Stimulated activated CD8-positive, alpha-beta memory T cell treated with anti-CD3 and anti-CD28 coated beads, Interleukin-15, amount 100 ng/mL, for 4 hours (primary cell): ENCODE results near the gene ERC2.

Experiments used
- DNase-seq, 2 donors: peaks; one replicate each; pipeline ENCODE4 v3.0.0-alpha.2; 2020; ENCODE audit warnings: low read depth in 2 of 2

The ERC2 gene

DNA sequence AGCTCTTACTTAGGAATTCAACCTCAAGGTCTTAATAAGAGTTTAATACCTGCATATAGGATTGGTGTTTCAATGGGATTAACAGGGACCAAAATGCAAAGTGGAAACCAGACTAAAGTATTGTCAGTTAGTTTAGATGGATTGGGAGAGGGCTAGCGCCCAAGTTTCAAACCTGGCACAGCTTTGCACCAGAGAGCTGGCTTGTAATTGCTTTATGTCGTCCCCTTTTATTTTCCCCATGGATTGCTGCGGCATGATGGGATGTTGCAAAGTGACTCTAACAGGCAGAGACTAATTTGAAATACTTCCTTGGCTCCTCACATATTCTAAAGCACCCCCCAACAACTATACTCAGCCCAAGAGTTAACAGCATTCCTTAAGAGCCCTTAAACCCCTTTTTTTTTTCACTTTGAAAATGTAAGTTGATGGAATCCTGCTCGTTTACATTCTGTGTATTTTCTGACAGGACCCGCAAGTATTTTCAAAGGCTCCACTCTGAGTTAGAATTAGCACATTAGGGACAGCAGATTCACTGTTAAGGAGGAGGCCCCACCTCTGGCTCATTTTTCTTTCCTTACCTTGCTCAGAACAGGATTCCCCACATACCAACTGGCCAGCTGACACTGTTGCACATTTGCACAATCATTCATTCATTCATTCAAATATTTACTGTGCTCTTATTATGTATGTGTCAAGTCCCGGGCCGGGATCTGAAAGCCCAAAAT, 214.2 kb downstream of the ERC2 start:
- DNase-seq, result no peak

DNA sequence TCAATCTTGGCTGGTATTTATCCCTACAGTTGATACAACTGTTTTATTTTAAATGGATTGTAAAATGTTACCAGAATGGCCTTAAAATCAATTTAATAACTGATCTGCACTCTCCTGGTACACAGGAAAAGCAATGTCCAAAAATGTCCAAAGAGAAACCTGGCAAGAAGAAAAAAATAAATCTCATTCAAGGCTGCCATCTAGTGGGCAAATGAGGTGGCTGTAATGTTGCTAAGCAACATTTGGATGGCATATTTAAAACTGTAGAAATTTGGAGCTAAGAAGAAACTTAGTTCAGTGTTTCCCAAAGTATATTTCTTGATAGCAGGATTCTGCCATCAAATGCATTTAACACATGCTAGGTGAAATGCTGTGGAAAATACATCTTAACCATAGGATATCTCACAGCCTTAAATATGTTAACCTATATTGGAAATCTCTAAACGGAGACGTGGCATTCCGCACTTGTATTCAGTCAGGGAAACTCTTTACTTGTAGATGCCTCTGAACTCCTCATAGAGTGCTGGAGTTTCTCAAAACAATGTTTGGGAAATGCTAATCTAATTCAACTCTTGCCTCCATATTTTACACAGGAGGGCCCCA, 216.8 kb downstream of the ERC2 start:
- no peak for DNase-seq

DNA sequence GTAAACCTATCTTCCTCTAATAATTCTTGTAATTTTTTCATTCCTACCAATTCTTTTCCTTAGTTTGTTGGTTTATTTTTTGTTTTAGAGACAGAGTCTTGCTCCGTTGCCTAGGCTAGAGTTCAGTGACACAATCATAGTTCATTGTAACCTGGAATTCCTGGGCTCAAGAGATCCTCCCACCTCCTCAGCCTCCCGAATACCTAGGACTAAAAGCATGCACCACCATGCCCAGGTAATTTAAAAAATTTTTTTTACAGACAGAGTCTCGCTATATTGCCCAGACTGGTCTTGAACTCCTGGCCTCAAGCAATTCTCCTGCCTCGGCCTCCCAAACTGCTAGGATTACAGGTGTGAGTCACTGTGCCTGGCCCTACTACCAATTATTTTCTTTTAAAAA, 220.2 kb downstream of the ERC2 start:
- DNase-seq, result no peak

DNA sequence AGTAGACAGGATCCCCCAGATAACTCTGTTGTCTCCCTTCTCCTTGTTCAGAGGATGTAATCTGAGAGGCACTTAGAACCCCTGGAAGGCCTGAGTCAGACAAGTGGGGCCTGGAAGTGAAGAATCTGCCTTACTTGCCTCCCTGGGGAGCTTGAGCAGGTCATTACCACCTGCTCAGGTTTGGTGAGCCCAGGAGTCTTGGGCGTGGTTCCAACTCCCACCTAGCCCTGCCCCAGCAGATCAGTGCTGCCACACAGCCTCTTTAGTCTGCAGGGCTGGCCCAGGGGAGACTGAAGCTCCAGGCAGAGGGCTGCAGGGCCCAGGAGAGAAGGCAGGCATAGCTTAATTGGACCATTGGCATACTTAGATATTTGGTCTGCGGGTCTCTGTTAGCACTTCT, 230.0 kb downstream of the ERC2 start:
- DNase-seq, result no peak

DNA sequence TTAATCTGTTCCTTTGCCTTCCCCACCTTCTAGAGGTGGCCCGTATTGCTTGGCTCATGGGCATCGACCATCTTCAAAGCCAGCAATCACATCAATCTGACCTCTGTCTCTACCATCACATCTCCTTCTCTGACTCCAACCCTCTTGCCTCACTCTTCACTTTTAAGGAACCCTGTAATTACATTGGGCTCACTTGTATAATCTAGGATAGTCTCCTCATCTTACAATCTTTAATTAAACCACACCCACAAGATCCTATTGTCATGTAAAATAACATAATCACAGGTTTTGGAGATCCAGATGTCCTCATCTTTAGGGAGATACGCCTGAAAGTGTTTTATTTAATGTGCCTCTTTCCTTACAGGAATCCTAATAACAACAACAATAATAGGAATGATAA, 234.5 kb downstream of the ERC2 start:
- no peak for DNase-seq

DNA sequence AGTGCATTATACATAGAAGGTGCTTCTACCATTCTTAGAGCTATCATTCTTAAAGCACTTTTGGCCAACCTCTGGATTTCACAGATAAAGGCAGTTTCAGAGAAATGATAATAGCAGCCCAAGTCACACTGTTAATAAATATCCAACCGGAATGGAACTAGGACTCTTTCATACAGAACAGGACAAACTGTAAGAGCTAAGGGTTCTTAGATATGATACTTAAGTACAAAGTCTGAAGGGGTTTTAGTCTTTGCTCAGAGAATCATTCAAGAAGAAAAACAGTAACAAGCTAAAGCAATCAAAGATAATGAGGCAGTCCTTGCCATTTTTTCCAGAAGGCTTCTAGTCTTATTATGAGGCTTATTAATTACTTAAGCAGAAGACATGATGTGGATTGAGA, 239.0 kb downstream of the ERC2 start:
- no peak for DNase-seq

DNA sequence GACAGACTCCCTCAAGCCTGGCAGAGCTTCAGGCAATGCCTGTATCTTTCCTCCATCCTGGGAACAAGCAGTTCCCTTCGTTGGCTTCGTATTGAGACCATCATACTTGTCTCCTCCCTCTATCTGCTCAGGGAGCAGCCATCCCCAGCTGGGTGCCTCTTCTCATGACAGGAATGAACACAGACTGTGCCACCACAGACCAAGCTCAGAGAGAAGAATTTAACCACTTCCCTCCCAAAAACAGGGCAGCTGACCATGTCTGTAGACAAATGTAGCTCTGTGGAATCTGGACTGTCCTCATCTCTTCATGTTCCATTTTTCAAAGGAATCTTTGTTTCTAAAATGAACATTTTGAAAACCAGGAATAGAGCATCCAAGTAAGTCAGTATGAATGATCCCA, 245.4 kb downstream of the ERC2 start:
- DNase-seq, result no peak

DNA sequence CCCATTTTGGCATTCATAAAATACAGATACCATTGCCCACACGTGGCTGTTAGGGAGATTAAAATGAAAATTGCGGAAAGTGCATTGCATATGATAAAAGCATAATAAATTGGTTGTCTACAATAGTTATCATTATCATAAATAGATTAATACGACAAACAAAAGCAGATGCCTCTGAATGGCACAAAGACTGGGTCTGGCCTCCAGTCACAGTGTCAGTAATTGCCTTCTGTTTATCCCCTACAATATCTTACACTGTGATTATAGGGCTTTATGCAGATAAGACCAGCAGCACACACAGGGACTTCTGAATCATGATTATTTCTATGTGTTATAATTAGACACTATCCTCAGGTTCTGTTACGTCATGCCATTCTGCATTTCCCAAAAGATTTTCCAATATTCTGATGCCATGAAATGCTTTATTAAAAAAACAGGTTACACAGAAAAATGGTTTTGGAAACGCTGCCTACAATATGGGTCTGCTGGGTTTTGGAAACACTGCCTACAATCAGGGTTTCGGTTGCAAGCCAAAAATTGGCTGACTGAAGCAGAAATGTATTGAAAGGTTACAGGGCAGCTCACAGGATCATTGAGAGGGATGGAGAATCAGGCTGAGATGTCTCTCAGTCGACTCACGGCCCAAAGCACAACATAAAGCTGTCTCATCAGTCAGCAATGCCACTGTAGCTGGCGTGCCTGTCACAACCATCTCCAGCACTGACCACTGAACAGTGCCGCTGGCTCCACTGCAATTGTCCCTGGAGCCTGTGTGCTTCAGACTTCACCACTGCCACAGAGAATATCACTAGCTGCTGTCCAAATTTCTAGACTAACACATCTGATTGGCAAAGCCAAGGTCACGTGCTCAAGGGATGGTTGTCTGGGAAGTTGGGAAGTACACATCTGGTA, 248.1 kb downstream of the ERC2 start:
- no peak for DNase-seq

DNA sequence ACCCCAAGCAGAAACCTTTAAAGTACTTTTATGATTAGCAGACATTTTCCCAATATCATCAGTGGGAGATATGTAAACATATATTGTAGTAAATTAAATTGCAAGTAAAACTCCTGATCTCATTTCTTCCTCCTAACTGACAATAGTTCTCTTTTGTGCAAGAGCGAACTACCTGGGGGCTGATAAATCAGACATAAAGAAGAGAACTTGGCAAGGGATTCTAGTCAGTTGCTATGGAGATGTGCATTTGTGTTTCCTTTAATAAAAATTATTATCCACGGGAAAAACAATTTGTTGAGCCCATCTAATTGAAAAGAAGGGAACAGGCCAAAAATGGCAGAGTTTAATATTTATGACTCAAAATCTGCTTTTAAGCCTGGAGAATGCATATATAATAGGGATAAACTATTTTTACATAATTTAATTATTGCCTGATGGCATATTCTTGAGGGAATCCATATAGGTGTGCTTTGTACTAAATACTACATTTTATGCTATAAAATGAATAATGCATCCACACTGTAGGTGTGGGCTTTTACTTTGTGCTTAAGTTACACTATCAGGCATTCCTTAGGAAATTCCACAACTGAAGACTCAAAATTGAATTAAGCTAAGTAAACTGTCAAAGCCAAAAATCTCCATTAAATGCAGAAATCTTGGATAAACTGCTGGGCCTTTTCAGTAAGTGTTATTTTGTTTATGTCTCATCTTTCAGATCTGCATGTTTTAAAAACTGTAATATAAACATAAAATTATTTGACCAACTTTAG, 258.1 kb downstream of the ERC2 start:
- DNase-seq, result no peak

DNA sequence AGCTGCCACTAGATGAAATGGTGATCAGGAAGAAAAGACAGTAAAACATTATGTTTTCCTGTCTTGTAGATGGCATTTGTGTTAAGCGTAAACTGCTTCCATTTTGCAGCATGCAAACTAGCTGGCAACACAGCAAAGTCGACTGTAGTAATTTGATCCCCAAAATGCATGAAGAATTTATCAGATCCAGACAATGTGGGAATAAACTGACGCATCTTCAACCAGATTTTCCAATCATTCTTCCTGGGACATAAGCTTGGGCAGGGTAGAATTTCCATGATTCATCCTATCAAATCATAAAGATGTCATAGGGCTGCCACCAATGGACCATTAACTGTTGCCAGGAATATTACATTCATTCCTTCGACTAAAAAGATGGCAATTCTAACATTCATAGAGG, 260.3 kb downstream of the ERC2 start:
- DNase-seq, result no peak

DNA sequence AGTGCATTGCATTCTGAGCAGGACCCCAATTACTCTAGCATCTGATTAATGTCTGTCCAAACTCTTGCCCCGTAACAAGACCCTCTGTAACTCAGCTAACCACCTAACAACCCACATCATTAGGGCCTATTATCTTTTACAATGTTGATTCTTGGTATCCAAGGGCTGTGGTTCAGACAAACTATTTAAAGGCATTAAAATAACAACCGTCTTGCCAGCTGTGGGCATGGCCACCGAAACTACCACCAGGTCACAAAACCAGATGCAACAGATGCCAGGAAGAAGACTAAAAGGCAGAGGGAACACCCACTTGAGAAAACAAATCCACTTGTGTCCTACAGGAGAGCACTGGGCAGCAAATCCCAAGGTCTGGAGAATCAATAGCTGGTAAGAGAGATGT, 262.9 kb downstream of the ERC2 start:
- DNase-seq, result no peak

DNA sequence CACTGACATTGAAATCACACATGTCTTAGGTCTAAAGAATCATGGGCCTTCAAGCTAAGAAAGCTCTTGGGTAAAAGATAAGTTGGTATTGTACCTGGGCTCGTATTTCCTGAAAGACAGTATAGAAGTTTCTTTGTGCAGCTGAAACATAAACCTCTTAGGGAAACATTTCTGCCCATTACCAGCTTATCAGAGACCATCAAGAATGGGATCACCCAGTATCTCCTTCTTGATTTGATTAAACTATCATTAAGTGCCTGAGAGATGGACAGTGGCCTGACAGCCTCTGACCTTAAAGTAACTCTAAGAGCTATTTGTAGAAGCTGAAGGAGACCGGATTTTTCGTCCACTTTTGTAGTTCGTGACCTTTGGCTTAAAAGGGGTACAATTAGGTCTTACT, 265.3 kb downstream of the ERC2 start:
- no peak for DNase-seq

DNA sequence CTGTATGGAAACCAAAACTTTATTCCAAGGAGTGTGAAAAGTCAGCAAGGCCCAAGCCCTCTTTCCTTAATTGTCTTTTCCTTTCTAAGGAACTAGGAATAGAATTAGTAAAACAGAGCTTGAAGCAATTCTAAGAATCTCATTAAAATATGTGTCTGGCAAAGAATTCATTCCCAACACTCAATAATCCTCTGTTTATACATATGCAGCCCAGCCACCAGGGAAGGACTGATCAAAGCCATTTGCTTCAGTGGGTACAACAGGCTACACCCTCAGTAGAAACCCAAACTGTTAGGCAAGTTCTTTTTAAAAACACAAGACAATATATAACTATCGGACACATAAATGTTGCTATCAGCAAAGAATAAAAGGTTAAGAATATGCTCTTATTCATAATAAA, 266.9 kb downstream of the ERC2 start:
- no peak for DNase-seq

DNA sequence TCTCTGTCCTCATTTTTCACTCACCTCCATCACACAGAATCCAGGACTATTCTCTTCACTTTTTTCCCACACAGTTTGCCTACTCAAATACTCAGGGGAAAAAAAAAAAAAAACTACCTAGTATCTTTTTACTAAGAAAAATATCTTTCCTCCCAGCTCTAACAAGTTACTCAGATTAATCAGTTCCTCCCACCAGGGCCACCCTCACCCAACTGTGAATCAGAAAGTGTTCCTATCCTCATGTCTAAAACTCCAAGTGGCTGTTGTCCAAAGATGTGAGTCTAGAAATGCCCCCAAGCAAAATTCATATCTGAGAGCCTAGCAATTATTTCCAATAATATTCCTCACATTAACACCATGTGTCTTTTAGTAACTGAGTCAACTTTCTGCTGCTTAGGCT, 268.0 kb downstream of the ERC2 start:
- DNase-seq, result no peak

DNA sequence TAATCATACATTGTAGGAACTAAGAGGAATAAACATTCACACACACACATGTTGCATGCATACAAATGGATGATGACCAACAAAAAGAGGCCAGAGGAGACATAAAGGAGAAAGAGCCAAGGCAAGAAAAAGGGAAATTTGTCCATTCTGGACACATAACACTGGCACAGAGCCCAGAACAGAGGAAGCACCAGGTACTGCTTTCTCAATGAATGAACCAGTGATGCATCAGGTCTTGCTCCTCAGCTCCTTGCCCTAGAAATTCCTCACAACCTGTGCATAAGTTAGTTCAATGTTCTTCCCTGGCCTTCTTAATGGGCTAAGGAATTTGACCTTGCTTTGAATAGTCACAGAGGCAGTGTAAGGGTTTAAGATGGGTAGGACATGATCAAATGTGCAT, 270.3 kb downstream of the ERC2 start:
- DNase-seq, result no peak

DNA sequence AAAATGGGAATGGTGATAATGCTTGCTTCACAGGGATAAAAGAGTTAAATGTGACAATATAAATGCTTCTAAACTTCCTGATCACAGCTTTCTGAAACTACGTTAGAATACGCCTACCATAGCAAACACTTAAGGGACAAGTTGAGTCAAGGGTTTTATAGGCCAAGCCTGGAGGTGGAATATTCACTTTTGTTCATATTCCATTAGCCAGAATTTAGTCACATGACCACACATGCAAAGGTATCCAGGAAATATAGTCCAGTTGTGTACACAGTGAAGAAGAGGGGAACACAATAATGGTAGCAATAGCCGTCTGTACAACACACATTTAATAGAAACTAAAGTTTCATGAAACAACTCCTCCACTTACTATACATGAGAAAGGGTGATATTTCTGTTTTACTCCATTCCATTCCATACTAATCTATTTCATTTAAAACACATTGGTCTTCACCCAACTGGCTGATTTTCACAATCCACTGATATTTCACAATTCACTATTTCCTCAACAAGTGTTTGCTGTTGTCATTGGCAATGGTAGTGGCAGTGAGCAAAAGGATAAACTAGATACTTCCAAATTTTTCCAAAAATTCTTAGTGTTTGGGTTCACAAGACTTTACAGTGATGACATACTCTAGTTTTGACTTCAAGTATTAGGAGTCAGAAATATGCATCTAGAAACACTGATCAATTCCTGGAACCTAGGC, 270.9 kb downstream of the ERC2 start:
- DNase-seq, result no peak

DNA sequence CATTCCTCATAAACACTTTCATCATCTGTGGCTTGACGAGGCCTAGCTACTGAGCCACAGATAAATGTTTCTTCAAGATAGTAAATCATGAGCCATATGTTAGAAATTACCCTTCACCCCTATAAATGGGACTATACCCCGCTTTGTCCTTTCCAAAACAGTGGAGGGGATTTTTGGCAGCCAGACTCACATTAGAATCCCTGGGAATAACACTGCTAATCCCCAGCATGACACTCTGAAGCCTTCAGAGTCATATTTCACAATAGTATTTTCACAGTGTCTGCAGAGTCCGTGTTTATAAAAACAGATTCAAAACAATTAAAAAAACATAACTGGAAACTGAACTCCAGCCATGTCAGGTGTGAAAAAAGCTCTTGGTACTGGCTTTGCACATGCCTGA, 271.6 kb downstream of the ERC2 start:
- no peak for DNase-seq

DNA sequence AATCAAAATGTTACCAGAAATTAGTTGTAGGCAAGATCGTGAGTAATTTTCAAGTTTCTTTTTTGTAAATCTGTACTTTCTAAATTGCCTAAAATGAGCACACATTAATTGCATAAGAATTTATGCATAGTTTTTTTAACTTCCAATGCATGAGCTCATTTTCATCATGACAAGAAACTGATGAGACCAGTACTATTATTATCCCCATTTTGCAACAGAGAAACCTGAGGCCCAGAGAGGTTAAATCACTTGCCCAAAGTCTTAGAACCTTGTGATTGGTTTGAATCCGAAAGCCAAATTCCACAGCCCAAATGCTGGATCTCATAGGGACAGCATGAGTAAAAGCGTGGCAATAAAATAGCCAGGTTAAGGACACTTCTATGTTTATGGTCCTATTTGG, 274.7 kb downstream of the ERC2 start:
- no peak for DNase-seq

DNA sequence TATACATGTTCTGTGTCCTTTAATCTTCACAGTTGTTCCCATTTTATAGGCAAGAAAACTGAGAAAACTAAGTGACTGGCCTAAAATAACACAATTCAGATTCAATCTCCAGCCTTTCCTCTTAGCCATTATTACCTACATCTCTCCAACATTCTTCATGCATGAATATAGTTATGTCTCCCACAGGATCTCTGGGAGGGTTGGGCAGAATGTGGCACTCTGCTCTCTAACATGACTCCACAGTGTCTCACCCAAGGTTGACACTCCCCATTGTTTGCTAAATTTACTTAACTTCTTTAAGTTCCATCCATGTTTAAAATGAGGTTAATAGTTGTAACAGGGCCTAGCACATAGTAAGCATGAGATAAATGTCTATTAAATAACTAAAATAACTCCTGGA, 276.3 kb downstream of the ERC2 start:
- no peak for DNase-seq

DNA sequence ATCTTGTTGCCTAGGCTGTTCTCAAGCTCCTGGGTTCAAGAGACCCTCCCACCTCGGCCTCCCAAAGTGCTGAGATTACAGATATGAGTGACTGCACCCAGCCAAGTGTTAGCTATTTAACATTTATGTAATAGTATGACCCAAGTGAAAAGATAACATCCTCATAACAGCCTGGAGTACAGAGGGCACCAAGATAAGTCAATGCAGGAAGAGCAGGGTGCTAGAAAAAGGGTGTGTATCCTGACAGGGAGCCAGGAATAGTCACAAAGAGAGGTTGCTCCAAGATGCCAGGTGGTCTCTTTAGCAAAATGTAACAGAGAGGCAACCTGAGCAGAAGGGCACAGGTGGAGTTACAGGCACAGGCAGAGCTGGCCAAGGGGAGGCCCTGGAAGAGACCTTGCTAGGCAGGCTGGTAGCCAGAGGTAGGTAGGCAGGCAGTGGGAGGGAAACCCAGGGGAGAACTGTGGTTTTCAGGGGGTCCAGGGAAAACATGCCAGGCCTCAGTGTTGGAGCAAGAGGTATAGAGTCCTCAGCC, 277.4 kb downstream of the ERC2 start:
- DNase-seq, result no peak

DNA sequence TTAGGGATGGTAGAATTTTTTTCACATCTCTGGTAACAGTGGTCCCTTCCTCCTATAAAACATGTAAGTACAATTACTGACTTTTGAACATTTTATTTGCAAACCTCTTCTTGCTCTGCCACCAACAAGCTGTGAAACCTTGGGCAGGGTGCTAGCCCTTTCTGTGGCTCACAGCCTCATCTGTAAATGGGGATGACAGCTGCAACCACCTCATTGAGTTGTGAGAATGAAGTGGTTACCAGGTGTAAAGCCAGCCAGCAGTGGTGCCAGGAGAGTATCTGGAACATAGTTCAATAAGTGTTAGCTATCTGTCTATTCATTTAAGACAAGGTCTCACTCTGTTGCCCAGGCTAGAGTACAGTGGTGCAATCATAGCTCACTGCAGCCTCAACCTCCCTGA, 278.1 kb downstream of the ERC2 start:
- DNase-seq, result no peak
